HG03342 (cell line): ENCODE data around the gene GIGYF1.
"Not testable (repeated sequence)": the region's sequence is repeated elsewhere in the genome, so short reads cannot be mapped to it uniquely, and the experiment has no call there.

ENCODE experiments used
- ATAC-seq: cut with Tn5 transposase; IDR thresholded peaks from one replicate; pipeline ENCODE4 v1.9.1; 2021; ENCODE audit warnings: mild to moderate bottlenecking, moderate library complexity; ENCODE audit not compliant: unreplicated experiment

The GIGYF1 gene

GRCh38 chr7:100711369-100711768 is 17.3 kb upstream of the GIGYF1 start:
- no peak for ATAC-seq

DNA sequence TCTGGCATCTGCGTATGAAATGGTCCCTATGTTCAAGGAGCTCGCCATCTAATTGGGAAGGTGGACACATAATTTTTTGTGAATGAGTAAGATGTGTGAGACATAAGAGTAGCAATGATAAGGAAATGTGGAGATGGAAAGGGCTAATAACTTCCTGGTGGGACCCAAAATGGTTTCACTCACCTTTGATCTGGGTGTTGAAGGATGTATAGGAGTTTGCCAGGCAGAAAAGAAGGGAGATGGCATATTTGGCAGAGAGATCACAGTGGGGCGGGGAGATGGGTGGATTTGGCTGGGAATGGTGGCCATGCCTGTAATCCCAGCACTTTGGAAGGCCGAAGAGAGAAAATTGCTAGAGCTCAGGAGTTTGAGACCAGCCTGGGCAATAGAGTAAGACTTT is 16.4 kb upstream of the GIGYF1 start:
- ATAC-seq = no peak

GRCh38 chr7:100708395-100708794 is 14.3 kb upstream of the GIGYF1 start:
- ATAC-seq = no peak

GRCh38 chr7:100706672-100707311 is 12.7 kb upstream of the GIGYF1 start:
- no peak for ATAC-seq

GRCh38 chr7:100705753-100706671 is 12.0 kb upstream of the GIGYF1 start, which contains the start of gene POP7:
Gene POP7, plus strand, starts transcription at chr7:100706121. Its CDS starts 710 bp downstream, at chr7:100706831.
- peak; percentile 81 for ATAC-seq

GRCh38 chr7:100705320-100705752 is 11.3 kb upstream of the GIGYF1 start:
- ATAC-seq = peak; percentile 62

GRCh38 chr7:100701089-100701488 is 7.0 kb upstream of the GIGYF1 start:
- ATAC-seq = not testable (repeated sequence)

GRCh38 chr7:100699018-100699417 is 5.0 kb upstream of the GIGYF1 start:
- ATAC-seq = no peak

- ATAC-seq = no peak
Observed at GRCh38 chr7:100696123-100696521, 2.1 kb upstream of the GIGYF1 start.

- peak; percentile 13 for ATAC-seq
Observed at GRCh38 chr7:100693312-100694097, 545 bp downstream of the GIGYF1 start.

GRCh38 chr7:100692578-100692961 is 1.5 kb downstream of the GIGYF1 start:
- ATAC-seq = no peak

DNA sequence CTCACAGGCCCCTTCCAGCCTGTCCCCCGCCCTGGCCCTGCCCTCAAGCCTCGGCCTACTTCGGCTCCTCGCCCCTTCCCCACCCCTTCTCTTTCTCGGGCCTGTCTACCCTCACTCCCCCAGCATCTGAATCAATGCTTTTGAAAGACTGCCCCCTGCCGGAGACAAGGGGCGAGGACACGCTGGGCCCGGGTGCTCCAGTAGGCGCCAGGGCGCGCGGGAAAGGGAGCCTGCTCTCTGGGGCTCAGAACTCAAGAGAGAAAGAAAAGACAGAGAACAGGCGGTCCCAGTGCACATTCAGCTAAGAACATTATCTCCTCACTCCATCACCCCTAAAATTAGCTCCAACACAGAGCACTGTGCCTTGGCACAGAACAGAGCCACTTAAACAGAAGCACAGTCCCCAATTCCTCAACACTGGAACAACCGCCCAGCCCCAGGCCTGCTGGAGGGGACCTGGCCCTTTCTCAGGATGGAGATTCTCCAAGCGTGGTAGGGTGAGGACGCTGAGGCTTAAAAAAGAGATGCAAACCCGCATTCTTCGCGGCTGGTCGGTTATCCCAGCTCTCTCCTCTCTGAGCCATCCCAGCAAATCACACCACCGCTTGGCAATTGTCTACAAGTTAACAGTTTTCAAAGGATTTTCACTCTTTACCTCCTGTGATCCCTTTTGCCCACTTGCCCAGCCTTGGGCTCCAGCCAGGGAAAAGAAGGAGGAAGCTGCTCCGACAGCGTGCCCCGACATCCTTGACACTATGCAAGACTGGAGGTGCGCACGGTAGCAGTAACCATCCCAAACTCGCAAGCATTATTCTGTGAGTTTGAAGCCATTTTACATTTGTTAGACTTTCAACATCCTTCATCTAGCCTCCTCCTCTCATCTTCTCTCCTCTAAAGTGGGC is 2.1 kb downstream of the GIGYF1 start:
- ATAC-seq = peak; percentile 45

- ATAC-seq = no peak
Observed at GRCh38 chr7:100689230-100690135, 4.6 kb downstream of the GIGYF1 start.

DNA sequence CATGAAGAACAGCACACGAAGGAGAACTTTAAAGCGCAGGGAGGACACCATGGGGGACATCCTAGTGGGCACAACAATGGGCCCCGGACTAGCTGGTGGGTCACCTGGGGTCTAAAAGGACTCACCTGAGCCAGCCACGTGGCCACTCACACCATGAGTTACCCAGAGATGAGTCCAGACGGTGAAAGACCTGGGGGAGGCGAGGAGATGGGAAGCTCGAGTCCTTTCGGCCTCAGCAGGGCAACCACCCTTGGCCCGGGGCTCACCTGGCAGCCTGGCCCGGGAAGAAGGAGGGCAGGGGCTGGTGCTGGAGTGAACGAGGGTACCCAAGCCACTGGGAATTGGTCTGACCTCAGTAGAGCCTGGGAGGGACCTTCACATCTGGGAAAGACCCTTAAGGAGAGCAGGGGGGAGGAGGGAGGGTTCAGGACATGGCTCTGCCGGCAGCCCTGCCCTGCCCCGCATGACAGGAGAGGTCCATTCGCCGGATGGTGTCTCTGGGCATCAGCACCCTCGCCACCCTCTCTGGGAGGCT is 5.7 kb downstream of the GIGYF1 start:
- no peak for ATAC-seq

DNA sequence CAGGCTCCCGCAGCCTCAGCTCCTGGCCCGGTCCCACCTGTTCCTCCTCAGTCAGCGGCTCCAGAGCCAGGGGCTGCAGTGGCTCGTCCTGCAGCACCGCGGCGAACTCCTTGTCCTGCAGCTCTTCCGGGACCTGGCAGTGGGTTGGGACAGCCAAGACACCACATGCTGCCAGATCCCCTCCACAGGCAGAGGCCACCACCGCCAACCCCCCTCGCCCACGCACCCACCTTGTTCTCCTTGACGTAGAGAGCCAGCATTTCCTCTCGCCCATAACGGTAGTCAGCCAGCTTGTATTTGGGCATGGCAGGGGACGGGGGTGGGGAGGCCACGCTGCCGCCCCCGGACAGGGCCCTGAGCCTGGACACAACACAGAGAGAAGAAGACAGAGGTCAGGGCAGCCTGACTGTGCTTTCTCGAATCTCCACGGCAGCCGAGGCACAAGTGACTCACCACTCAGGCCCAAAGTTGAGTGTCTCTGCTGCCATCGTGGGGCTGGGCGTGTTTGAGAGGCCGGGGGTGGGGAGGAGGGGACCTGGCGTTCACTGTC is 6.2 kb downstream of the GIGYF1 start:
- no peak for ATAC-seq

GRCh38 chr7:100687261-100687660 is 6.8 kb downstream of the GIGYF1 start:
- ATAC-seq = no peak

DNA sequence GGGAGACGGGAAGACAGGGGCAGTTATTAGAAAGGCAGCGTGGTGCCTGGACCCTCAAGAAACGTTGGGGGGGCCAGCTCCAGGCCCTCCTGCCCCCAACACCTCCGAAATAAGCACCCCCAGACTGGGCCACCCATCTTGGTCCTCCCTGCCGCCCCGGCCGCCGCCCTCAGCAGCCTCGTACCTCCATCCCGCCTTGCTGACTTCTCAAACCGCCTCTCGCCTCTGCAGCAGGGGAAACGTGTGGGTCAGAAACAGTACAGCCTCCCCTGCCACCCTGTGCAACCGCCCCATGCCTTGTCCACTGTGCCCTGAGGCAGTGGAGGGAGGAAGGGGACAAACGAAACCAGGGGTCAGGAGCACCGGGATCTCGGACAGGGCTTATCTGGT is 7.2 kb downstream of the GIGYF1 start:
- no peak for ATAC-seq

GRCh38 chr7:100686201-100686821 is 7.7 kb downstream of the GIGYF1 start:
- no peak for ATAC-seq
